22Rv1 (cell line): ENCODE measurements around the gene CTSH.

ENCODE experiments used
- H3K27ac ChIP-seq: fragments of 450-650 bp; 2 replicates; pipeline ENCODE4 v1.5.1; 2017
- CTCF ChIP-seq: fragments of 450-650 bp; IDR thresholded peaks from 2 replicates; pipeline ENCODE4 v1.5.1; 2017; ENCODE audit warnings: mild to moderate bottlenecking
- ZFX ChIP-seq: fragments of 450-650 bp; IDR thresholded peaks from 2 replicates; pipeline ENCODE4 v1.6.1; 2017; ENCODE audit warnings: antibody characterized with exemption, borderline replicate concordance

Gene CTSH

GRCh38 chr15:78923480-78924360 is 21.1 kb downstream of the CTSH start:
- TF ChIP-seq CTCF (no peak), ZFX (no peak)
- no peak overlapping the region for H3K27ac ChIP-seq

GRCh38 chr15:78923015-78923414 is 21.8 kb downstream of the CTSH start:
- TF ChIP-seq CTCF (no peak), ZFX (no peak)
- H3K27ac ChIP-seq, result no peak overlapping the region

- no peak overlapping the region for H3K27ac ChIP-seq
- TF ChIP-seq ZFX, result no peak
- no peak for TF ChIP-seq CTCF
These were observed 22.3 kb downstream of the CTSH start for GRCh38 chr15:78922527-78922926.

- no peak for TF ChIP-seq ZFX
- TF ChIP-seq CTCF, result no peak
- H3K27ac ChIP-seq, result no peak overlapping the region
These were observed 22.9 kb downstream of the CTSH start for GRCh38 chr15:78921940-78922339.

GRCh38 chr15:78921517-78921916 is 23.3 kb downstream of the CTSH start:
- no peak for TF ChIP-seq CTCF
- no peak for TF ChIP-seq ZFX
- H3K27ac ChIP-seq, result no peak overlapping the region

GRCh38 chr15:78917888-78918287 is 27.0 kb downstream of the CTSH start:
- no peak for TF ChIP-seq CTCF
- TF ChIP-seq ZFX, result no peak

GRCh38 chr15:78916088-78916487 is 28.8 kb downstream of the CTSH start:
- no peak overlapping the region for H3K27ac ChIP-seq
- TF ChIP-seq CTCF (no peak), ZFX (no peak)

More at GRCh38 chr15:78917888-78918287, 27.0 kb downstream of the CTSH start:
- H3K27ac ChIP-seq, result no peak overlapping the region
